Medulla oblongata (tissue), 1 donor: ENCODE results near the gene ARL17A.
"Not testable (repeated sequence)": the region's sequence is repeated elsewhere in the genome, so short reads cannot be mapped to it uniquely, and the experiment has no call there.

ENCODE experiments used
- DNase-seq: peaks from one replicate; pipeline ENCODE4 v3.0.0-alpha.2; 2015; ENCODE audit errors: extremely low spot score

ARL17A gene

GRCh38 chr17:46579083-46580075 is at the start of gene ARL17A:
Gene ARL17A, minus strand, starts transcription at chr17:46579691. Its CDS starts 3,369 bp downstream, at chr17:46576322.
- not testable (repeated sequence) for DNase-seq

GRCh38 chr17:46628753-46629436 is 49.4 kb upstream of the ARL17A start:
- not testable (repeated sequence) for DNase-seq

GRCh38 chr17:46627452-46627851 is 48.0 kb upstream of the ARL17A start:
- DNase-seq: not testable (repeated sequence)

- DNase-seq: not testable (repeated sequence)
Measured at GRCh38 chr17:46624726-46625125, 45.2 kb upstream of the ARL17A start.

GRCh38 chr17:46623790-46624189 is 44.3 kb upstream of the ARL17A start:
- DNase-seq: not testable (repeated sequence)

- DNase-seq: not testable (repeated sequence)
Measured at GRCh38 chr17:46618975-46619374, 39.5 kb upstream of the ARL17A start.

- DNase-seq: not testable (repeated sequence)
Measured at GRCh38 chr17:46617121-46617520, 37.6 kb upstream of the ARL17A start.

- DNase-seq: not testable (repeated sequence)
Measured at GRCh38 chr17:46613876-46614275, 34.4 kb upstream of the ARL17A start.

- not testable (repeated sequence) for DNase-seq
Measured at GRCh38 chr17:46611304-46611703, 31.8 kb upstream of the ARL17A start.

- not testable (repeated sequence) for DNase-seq
Measured at GRCh38 chr17:46603125-46603524, 23.6 kb upstream of the ARL17A start.

GRCh38 chr17:46600767-46601166 is 21.3 kb upstream of the ARL17A start:
- not testable (repeated sequence) for DNase-seq

GRCh38 chr17:46598344-46598931 is 18.9 kb upstream of the ARL17A start:
- not testable (repeated sequence) for DNase-seq

GRCh38 chr17:46591332-46591731 is 11.8 kb upstream of the ARL17A start:
- DNase-seq: not testable (repeated sequence)

GRCh38 chr17:46590157-46591146 is 11.0 kb upstream of the ARL17A start, which contains the start of gene NSF:
Gene NSF, plus strand, starts transcription at chr17:46590669. Its CDS starts 107 bp downstream, at chr17:46590776.
- DNase-seq: not testable (repeated sequence)

- not testable (repeated sequence) for DNase-seq
Measured at GRCh38 chr17:46585444-46585843, 6.0 kb upstream of the ARL17A start.

GRCh38 chr17:46580082-46580481 is 591 bp upstream of the ARL17A start:
- not testable (repeated sequence) for DNase-seq

GRCh38 chr17:46571796-46572195 is 7.7 kb downstream of the ARL17A start:
- DNase-seq: not testable (repeated sequence)

GRCh38 chr17:46566980-46567379 is 12.5 kb downstream of the ARL17A start:
- DNase-seq: not testable (repeated sequence)

- DNase-seq: not testable (repeated sequence)
Measured at GRCh38 chr17:46566284-46566683, 13.2 kb downstream of the ARL17A start.

- not testable (repeated sequence) for DNase-seq
Measured at GRCh38 chr17:46560048-46560447, 19.4 kb downstream of the ARL17A start.
